ENCODE results near the gene RAD51C. TPM values are rescaled to one million over a fixed set of nuclear protein-coding genes. Genes with fewer than 3 reads are reported as not detected.
A peak's percentile ranks its signal among the peaks of the same experiment; 100 is the strongest.

Gene RAD51C
- 13.2 and 17.3 TPM in 2 replicates for total RNA-seq

GRCh38 chr17:58692239-58693055, at the start of gene RAD51C:
RAD51C (plus strand) TSS chr17:58692602; CDS start chr17:58692644, 42 bp downstream.

GRCh38 chr17:58691701-58692238, 632 bp upstream of the RAD51C start, which contains the start of gene TEX14:
TEX14 (minus strand) TSS chr17:58692045; CDS start chr17:58652001, 40,044 bp downstream.

DNA sequence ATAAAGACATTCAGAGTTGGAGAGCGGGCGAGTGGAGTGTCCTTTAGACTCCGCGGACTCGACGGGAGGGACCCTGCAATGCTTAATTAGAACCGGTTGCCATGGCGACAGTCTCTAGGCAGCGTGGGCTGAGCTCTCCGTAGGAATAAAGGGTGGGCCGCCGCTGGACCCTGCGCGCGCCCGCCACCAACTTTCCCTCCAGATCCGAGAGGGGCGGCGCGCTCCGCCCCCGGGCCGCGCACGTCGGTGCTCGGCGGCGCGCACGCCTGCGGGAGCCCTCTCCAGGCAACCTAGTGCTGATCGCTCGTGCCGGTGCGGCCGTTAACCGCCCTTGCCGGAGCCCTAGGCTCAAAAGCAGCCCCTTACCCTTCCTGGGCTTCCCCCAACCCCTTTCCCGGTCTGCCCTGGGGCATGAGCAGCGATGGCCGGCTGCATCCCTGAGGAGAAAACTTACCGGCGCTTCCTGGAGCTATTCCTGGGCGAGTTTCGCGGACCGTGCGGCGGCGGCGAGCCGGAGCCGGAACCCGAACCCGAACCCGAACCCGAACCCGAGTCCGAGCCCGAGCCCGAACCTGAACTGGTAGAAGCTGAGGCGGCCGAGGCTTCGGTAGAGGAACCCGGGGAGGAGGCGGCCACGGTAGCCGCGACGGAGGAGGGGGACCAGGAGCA, 63.3 kb downstream of the RAD51C start, which contains the start of gene PPM1E:
PPM1E (plus strand) TSS at position 278 of the 669 bp plus-strand sequence.

Small RNAs within 50 kb of the gene (small RNA-seq; reads per million reads assigned to genes)
- not detected for gene AC011195.1
- gene AC025521.1 = not detected
- gene RF00017 = not detected
- gene RNU1-108P = 1.8 reads per million, percentile 76 among the genes with 10 or more reads in this experiment
- gene RNU1-52P = 0.23 reads per million
- 655 reads per million, percentile 99 among the genes with 10 or more reads in this experiment for gene RNU1-85P

Other genes starting within 250 kb of the RAD51C start
- under 0.01 and 0.11 TPM in 2 replicates for gene HSF5, start 204.2 kb upstream of the RAD51C start, total RNA-seq
- gene MTMR4, start 178.0 kb upstream of the RAD51C start, total RNA-seq = 45.5 and 126 TPM in 2 replicates
- under 0.01 and 0.11 TPM in 2 replicates for gene TEX14, start 557 bp upstream of the RAD51C start, total RNA-seq
- not detected in 2 replicates for gene PPM1E, start 63.3 kb downstream of the RAD51C start, total RNA-seq

Measured in placental epithelial cell (primary cell).